ENCODE data around the gene OR5H1. TPM values are rescaled to one million over a fixed set of nuclear protein-coding genes. Genes with fewer than 3 reads are reported as not detected.

The OR5H1 gene
- total RNA-seq, 1 experiment from 2014 or later: not detected

GRCh38 chr3:98108162-98108561, 22.4 kb upstream of the OR5H1 start:
- H3K36me3 ChIP-seq (ENCODE audit: control insufficient read depth, insufficient read depth, low read length): no peaks in the 10 kb centered on the region
- intact Hi-C loops (cut with micrococcal nuclease; ENCODE audit: unreplicated experiment): no loop called here
- in situ Hi-C loops (cut with HindIII; ENCODE audit: low pct_unique_long_range_greater_than_20kb, low sequenced_read_pairs): no loop called here
- no TSS peak for BruUV-seq (replicated peaks)
- POLR2A ChIA-PET: no interaction called here
- ATAC-seq (no peak), DNase-seq (ENCODE audit: low read depth, low spot score) (no peak)
- H3K4me1 ChIP-seq (ENCODE audit: control insufficient read depth, insufficient read depth, low read length): no peaks in the 10 kb centered on the region
- peaks cover 6% of the 10 kb centered on the region; the same call in 1 of the 2 replicates for H3K9me3 ChIP-seq (ENCODE audit: control insufficient read depth, insufficient read depth, low read depth, low read length)
- TF ChIP-seq CTCF (IDR thresholded peaks at IDR 0.05) (no peak), SIN3A (IDR thresholded peaks at IDR 0.05; ENCODE audit: borderline replicate concordance, insufficient read depth, low read depth, low read length) (no peak), TCF7L2 (IDR thresholded peaks at IDR 0.05; ENCODE audit: low read depth, low read length) (no peak), POLR2AphosphoS5 (IDR thresholded peaks at IDR 0.05; ENCODE audit: low read depth, low read length) (no peak)
- TF ChIP-seq, protein P1, sequence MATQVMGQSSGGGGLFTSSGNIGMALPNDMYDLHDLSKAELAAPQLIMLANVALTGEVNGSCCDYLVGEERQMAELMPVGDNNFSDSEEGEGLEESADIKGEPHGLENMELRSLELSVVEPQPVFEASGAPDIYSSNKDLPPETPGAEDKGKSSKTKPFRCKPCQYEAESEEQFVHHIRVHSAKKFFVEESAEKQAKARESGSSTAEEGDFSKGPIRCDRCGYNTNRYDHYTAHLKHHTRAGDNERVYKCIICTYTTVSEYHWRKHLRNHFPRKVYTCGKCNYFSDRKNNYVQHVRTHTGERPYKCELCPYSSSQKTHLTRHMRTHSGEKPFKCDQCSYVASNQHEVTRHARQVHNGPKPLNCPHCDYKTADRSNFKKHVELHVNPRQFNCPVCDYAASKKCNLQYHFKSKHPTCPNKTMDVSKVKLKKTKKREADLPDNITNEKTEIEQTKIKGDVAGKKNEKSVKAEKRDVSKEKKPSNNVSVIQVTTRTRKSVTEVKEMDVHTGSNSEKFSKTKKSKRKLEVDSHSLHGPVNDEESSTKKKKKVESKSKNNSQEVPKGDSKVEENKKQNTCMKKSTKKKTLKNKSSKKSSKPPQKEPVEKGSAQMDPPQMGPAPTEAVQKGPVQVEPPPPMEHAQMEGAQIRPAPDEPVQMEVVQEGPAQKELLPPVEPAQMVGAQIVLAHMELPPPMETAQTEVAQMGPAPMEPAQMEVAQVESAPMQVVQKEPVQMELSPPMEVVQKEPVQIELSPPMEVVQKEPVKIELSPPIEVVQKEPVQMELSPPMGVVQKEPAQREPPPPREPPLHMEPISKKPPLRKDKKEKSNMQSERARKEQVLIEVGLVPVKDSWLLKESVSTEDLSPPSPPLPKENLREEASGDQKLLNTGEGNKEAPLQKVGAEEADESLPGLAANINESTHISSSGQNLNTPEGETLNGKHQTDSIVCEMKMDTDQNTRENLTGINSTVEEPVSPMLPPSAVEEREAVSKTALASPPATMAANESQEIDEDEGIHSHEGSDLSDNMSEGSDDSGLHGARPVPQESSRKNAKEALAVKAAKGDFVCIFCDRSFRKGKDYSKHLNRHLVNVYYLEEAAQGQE (IDR thresholded peaks at IDR 0.05; ENCODE audit: insufficient read depth in 1 of 2, low read depth in 2 of 2, low read length in 1 of 2): no peak
- no peaks in the 10 kb centered on the region for H3K27me3 ChIP-seq (ENCODE audit: control insufficient read depth, insufficient read depth, low read length)
- CTCF ChIA-PET: no interaction called here
- no peak overlapping the region for H3K27ac ChIP-seq (ENCODE audit: low read length)
- no peak overlapping the region for H3K4me3 ChIP-seq (ENCODE audit: low read depth in 2 of 2, low read length in 2 of 2)

DNA sequence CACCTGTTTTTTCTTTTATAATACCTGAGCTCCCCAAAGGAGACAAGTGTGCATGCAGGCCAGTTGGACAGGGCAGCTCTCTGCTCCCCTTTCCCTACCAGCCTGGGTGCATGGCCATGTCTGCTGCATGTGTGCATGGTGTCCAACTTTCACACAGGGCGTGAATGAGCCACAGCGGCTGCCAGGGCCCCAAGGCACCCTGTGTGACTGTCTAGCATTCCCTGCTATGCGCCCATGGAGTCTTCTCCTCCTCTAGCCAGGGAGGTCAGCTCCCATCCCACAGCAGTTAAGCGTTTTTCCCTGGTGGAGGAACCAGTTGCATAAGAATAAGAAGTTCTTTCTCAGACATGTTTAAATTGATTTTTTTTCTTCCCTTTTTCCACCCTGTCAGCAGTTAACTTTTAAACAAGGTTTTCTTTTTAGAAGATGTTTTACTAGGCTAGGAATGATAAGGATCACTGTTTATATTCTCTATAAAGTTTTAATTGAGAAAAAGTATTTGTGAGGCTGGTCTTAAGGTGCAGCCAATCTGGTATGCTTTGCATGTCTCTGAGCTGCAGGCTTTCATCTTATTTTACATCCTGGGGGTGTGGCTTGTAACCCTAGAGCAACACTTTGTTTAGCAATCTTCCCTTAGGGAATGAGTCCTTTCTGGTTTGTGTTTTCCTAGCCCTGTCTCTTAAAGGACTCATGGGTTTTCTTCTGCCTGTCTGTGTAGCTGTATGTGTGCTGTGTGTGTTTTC, 20.5 kb upstream of the OR5H1 start:
- no TSS peak for BruUV-seq (replicated peaks)
- POLR2A ChIA-PET: no interaction called here
- peaks cover 10% of the 10 kb centered on the region; the same call in 1 of the 2 replicates for H3K9me3 ChIP-seq (ENCODE audit: control insufficient read depth, insufficient read depth, low read depth, low read length)
- in situ Hi-C loops (cut with HindIII; ENCODE audit: low pct_unique_long_range_greater_than_20kb, low sequenced_read_pairs) (no loop called here), intact Hi-C loops (cut with micrococcal nuclease; ENCODE audit: unreplicated experiment) (no loop called here)
- no peak overlapping the region for H3K4me3 ChIP-seq (ENCODE audit: low read depth in 2 of 2, low read length in 2 of 2)
- ATAC-seq: no peak
- CTCF ChIA-PET: no interaction called here
- no peaks in the 10 kb centered on the region for H3K36me3 ChIP-seq (ENCODE audit: control insufficient read depth, insufficient read depth, low read length)
- no peaks in the 10 kb centered on the region for H3K27me3 ChIP-seq (ENCODE audit: control insufficient read depth, insufficient read depth, low read length)
- DNase-seq (ENCODE audit: low read depth, low spot score): no peak
- no peaks in the 10 kb centered on the region for H3K4me1 ChIP-seq (ENCODE audit: control insufficient read depth, insufficient read depth, low read length)
- TF ChIP-seq CTCF (IDR thresholded peaks at IDR 0.05) (no peak), POLR2AphosphoS5 (IDR thresholded peaks at IDR 0.05; ENCODE audit: low read depth, low read length) (no peak)
- no peak overlapping the region for H3K27ac ChIP-seq (ENCODE audit: low read length)
